Brain microvascular endothelial cell (primary cell): ENCODE measurements around the gene SCRG1.
A peak's percentile ranks its signal among the peaks of the same experiment; 100 is the strongest.

ENCODE experiments used
- DNase-seq: peaks from one replicate; pipeline ENCODE4 v3.0.0-alpha.2; 2020
- H3K27ac ChIP-seq: fragments of 250-450 bp; sonication (Bioruptor Pico); 2 replicates; pipeline ENCODE4 v1.5.1; 2020; ENCODE audit warnings: mild to moderate bottlenecking, moderate library complexity
- H3K27me3 ChIP-seq: fragments of 250-450 bp; sonication (Bioruptor Pico); replicated peaks from 2 replicates; pipeline ENCODE4 v1.5.1; 2020; ENCODE audit warnings: mild to moderate bottlenecking
- H3K36me3 ChIP-seq: fragments of 250-450 bp; sonication (Bioruptor Pico); replicated peaks from 2 replicates; pipeline ENCODE4 v1.5.1; 2020; ENCODE audit warnings: mild to moderate bottlenecking
- H3K4me3 ChIP-seq: 2 replicates; pipeline ENCODE4 v1.5.1; 2011; ENCODE audit warnings: low read depth, mild to moderate bottlenecking, control low read depth, low read length, moderate library complexity
- in situ Hi-C: cut with HindIII; loops from 2 replicates; pipeline ENCODE4 v1.10.0; 2017; ENCODE audit warnings: low sequenced_read_pairs, low pct_ligation_motif_present
- TF ChIP-seq, protein P1 (sequence below): IDR thresholded peaks from 2 replicates; pipeline ENCODE4 v1.5.1; 2011; ENCODE audit warnings: low read depth, mild to moderate bottlenecking, moderate library complexity, low read length, control low read depth, inconsistent platforms; ENCODE audit errors: missing control alignments

The SCRG1 gene

DNA sequence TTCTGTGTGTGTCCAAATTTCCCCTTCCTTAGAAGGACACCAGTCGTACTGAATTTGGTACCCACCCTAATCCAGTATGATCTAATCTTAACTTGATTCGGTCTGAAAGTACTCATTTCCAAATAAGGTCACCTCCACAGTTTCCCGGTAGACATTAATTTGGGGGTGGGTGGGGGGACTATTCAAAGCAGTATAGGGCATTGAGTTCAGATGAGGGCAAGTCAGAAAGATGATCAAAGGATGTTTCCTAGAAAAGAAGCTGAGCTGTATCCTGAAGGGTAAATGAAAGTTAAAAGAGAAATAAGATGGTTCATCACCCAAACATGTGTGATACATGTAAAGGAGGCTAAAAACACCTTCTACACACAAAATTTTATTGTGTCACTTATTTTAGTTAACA is 42.0 kb upstream of the SCRG1 start:
- Histone ChIP-seq H3K4me3 (no peak overlapping the region), H3K27me3 (no peaks in the 10 kb centered on the region), H3K36me3 (no peaks in the 10 kb centered on the region), H3K27ac (no peak overlapping the region)
- in situ Hi-C loops, result no loop called here
- TF ChIP-seq, protein P1, sequence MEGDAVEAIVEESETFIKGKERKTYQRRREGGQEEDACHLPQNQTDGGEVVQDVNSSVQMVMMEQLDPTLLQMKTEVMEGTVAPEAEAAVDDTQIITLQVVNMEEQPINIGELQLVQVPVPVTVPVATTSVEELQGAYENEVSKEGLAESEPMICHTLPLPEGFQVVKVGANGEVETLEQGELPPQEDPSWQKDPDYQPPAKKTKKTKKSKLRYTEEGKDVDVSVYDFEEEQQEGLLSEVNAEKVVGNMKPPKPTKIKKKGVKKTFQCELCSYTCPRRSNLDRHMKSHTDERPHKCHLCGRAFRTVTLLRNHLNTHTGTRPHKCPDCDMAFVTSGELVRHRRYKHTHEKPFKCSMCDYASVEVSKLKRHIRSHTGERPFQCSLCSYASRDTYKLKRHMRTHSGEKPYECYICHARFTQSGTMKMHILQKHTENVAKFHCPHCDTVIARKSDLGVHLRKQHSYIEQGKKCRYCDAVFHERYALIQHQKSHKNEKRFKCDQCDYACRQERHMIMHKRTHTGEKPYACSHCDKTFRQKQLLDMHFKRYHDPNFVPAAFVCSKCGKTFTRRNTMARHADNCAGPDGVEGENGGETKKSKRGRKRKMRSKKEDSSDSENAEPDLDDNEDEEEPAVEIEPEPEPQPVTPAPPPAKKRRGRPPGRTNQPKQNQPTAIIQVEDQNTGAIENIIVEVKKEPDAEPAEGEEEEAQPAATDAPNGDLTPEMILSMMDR, result no peak
- DNase-seq, result no peak

DNA sequence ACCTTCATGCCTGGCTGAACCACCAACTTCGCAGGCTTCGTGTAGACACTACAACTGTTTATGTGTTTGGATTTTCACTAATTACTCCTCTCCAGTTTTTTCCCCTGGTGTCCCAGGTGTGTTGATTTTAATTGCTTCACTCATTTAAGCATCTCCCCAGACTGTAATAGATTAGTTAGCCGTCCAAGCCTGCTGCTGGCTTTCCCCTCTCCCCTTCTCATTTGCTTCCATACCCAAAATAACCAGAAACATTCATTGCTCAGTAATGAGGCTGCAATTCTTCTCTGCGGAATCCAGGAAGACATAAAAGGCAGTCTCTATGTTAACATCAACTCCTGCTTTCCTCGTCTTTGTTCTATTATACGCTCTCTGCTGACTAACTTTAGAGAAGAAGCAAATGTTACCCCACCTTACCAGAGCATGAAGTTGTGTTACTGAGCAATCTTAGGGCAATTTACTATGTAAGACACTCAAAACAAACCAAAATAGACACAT is 37.9 kb upstream of the SCRG1 start:
- no peak overlapping the region for H3K4me3 ChIP-seq
- no peak overlapping the region for H3K27ac ChIP-seq
- H3K36me3 ChIP-seq, result no peaks in the 10 kb centered on the region
- H3K27me3 ChIP-seq, result no peaks in the 10 kb centered on the region
- TF ChIP-seq, protein P1, result no peak
- DNase-seq, result no peak
- in situ Hi-C loops, result no loop called here

DNA sequence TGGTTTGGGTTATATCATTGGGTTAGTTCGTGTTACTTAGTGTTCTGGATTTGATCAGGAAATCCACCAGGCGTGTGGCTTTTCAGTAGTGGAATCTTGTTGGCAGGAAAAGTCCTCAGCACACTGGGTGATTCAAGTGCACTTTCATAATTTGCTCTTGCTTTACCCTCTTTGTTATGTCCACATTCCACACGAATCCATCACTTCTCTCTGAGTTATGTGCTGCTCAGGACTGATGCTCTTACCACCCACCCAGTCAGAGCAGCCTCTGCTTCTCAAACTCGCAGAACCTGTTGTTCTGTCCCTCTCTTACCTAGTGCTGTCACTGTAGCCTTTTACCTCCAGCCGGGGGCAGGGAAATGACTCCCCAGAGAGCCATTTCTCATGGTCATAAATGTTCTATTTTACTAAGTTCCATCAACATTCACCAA is 37.2 kb upstream of the SCRG1 start:
- Histone ChIP-seq H3K4me3 (no peak overlapping the region), H3K27ac (no peak overlapping the region), H3K36me3 (no peaks in the 10 kb centered on the region), H3K27me3 (no peaks in the 10 kb centered on the region)
- in situ Hi-C loops, result no loop called here
- peak; percentile 48 for DNase-seq
- TF ChIP-seq, protein P1, result no peak

DNA sequence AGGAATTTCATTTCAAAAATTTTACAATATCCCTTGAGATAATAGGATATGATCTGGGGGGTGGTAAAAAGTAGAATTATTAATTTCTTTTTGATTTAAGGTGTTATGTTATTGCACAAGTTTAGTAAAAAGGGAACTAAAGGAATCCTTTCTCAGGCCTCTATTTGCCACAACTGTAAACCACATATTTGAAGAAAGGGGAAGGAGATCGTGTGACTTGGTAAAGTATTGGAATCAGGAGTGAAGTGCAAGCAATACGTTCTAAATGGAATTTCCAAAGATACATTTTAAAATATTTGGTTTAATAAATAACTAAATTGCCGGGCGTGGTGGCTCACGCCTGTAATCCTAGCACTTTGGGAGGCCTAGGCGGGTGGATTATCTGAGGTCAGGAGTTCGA is 35.3 kb upstream of the SCRG1 start:
- in situ Hi-C loops, result no loop called here

DNA sequence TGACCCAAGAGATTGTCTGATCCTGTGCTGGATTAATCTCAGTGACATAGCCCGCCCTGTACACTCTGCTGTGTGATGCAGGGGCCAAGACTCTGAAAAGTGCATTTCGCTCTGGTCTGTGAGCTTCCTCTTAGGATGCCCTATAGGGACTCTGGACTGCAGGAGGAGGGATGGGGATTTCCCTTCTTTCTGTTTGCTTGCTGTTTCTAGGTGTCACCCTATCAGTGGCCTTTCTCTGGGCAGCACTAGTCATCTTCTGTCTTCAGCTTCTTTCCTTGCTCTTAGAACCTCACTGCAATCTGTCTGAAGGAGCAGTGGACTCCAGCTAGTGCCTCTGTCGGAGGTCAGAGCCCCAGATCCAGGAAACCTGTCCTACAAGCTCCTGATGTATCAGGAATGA is 34.5 kb upstream of the SCRG1 start:
- Histone ChIP-seq H3K4me3 (no peak overlapping the region), H3K27ac (no peak overlapping the region), H3K36me3 (no peaks in the 10 kb centered on the region), H3K27me3 (no peaks in the 10 kb centered on the region)
- TF ChIP-seq, protein P1, result no peak
- in situ Hi-C loops, result no loop called here
- DNase-seq, result no peak

More for the DNA sequence above, 35.3 kb upstream of the SCRG1 start:
- no peaks in the 10 kb centered on the region for H3K36me3 ChIP-seq
- DNase-seq, result no peak
- TF ChIP-seq, protein P1, result no peak
- H3K27ac ChIP-seq, result no peak overlapping the region
- H3K27me3 ChIP-seq, result no peaks in the 10 kb centered on the region
- H3K4me3 ChIP-seq, result no peak overlapping the region

DNA sequence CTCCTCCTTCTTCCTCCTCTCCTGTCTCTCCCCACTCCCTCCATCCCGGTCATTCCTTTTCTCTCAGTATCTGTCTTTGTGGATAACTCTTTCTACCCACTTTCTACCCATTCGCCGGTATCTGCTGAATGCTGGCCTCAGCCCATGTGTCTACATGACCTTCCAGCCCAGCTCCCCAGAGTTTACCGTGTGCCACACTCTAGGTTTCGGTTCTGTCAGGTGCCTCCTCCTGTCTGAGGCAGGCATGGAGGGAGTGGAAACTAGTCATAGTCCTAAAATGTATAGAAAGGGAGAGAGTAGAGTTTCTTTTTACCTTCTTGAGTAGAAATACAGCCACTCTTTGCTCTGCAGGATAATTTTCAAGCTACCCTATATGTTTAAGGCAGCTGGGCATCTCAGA is 33.5 kb upstream of the SCRG1 start:
- Histone ChIP-seq H3K27ac (no peak overlapping the region), H3K36me3 (no peaks in the 10 kb centered on the region), H3K4me3 (no peak overlapping the region), H3K27me3 (no peaks in the 10 kb centered on the region)
- no peak for DNase-seq
- TF ChIP-seq, protein P1, result no peak
- in situ Hi-C loops, result no loop called here
